SJSA1 (cell line): ENCODE data around the gene SLC12A7. TPM values are rescaled to one million over a fixed set of nuclear protein-coding genes. Genes with fewer than 3 reads are reported as not detected.

Experiments
- DNase-seq, 2 experiments: peaks; one replicate each; pipeline ENCODE4 v3.0.0-alpha.2; 2015 to 2020; ENCODE audit warnings: low spot score in 2 of 2, low read depth in 1 of 2
- H3K27ac ChIP-seq: fragments of 250-450 bp; sonication (Bioruptor Pico); 2 replicates; pipeline ENCODE4 v1.5.1; 2020; ENCODE audit warnings: mild to moderate bottlenecking, moderate library complexity
- H3K27me3 ChIP-seq: fragments of 250-450 bp; sonication (Bioruptor Pico); replicated peaks from 2 replicates; pipeline ENCODE4 v1.5.1; 2020; ENCODE audit warnings: mild to moderate bottlenecking, moderate library complexity
- H3K36me3 ChIP-seq: fragments of 250-450 bp; sonication (Bioruptor Pico); 2 replicates; pipeline ENCODE4 v1.5.1; 2020; ENCODE audit warnings: mild to moderate bottlenecking
- H3K4me1 ChIP-seq: fragments of 250-450 bp; sonication (Bioruptor Pico); replicated peaks from 2 replicates; pipeline ENCODE4 v1.6.1; 2021; ENCODE audit warnings: mild to moderate bottlenecking
- H3K4me3 ChIP-seq: fragments of 250-450 bp; sonication (Bioruptor Pico); 2 replicates; pipeline ENCODE4 v1.5.1; 2020; ENCODE audit warnings: mild to moderate bottlenecking
- H3K9me3 ChIP-seq: fragments of 250-450 bp; sonication (Bioruptor Pico); replicated peaks from 2 replicates; pipeline ENCODE4 v1.5.1; 2020; ENCODE audit warnings: mild to moderate bottlenecking
- total RNA-seq: library from RNA; depleted of rRNA; stranded (reverse); fragments of >200 nt; shearing (Covaris generic); gene quantifications from 2 replicates; pipeline ENCODE4 v1.2.3, GENCODE V29; 2014

The SLC12A7 gene
- total RNA-seq, 1 experiment from 2014 or later, result 11.9 TPM

DNA sequence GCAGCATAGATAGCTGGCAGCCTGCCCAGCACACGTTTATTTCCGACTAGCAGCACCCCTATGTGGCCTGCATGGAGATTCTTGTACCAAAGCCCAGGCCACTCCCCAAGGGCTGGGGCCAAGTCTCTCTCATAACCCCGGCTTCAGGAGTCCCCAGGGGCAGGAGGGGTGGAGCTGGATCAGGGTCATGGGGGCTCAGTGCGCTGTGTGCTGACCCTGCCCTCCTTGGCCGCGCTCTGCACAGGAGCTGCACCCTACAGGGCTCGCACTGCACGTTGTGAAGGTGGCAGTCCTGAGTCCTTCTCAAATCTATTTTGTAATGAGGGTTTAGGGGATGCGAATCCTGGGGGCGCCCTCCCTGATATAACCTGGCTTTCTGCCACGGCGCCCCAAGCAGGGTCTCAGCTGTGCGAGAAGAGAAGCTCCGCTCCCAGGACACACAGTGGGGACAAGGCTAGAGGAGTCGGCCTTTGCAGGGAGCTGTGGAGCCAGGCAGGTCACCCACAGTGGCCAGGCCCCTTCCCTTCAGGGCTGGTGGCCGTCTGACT is 74.7 kb downstream of the SLC12A7 start:
- Histone ChIP-seq H3K4me3 (no peak overlapping the region), H3K27ac (no peak overlapping the region), H3K4me1 (no peaks in the 10 kb centered on the region), H3K36me3 (no peaks in the 10 kb centered on the region), H3K9me3 (peaks cover 29% of the 10 kb centered on the region), H3K27me3 (peaks cover 18% of the 10 kb centered on the region)
- no peak for DNase-seq

DNA sequence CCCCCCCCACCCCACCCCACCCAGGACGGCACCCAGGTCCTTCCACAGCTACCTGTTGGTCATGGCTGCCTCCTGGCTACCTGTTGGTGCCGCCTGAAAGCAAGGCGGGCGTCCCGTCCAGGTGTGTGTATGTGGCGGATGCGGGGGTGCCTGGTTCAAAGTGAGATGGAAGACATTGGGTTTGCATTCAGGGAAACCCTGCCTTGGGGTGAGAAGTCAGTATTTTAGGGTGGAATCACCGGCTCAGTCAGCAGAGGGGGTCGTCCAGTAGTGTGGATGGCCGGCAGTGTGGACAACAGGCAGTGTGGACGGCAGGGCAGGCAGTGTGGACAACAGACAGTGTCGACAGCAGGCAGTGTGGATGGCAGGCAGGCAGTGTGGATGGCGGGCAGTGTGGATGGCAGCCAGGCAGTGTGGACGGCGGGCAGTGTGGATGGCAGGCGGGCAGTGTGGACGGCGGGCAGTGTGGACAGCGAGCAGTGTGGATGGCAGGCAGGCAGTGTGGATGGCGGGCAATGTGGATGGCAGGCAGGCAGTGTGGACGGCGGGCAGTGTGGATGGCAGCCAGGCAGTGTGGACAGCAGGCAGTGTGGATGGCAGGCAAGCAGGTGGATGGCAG is 75.2 kb downstream of the SLC12A7 start:
- Histone ChIP-seq H3K4me3 (no peak overlapping the region), H3K4me1 (no peaks in the 10 kb centered on the region), H3K9me3 (peaks cover 25% of the 10 kb centered on the region), H3K27ac (no peak overlapping the region), H3K36me3 (no peaks in the 10 kb centered on the region), H3K27me3 (peaks cover 22% of the 10 kb centered on the region)
- DNase-seq, result no peak

DNA sequence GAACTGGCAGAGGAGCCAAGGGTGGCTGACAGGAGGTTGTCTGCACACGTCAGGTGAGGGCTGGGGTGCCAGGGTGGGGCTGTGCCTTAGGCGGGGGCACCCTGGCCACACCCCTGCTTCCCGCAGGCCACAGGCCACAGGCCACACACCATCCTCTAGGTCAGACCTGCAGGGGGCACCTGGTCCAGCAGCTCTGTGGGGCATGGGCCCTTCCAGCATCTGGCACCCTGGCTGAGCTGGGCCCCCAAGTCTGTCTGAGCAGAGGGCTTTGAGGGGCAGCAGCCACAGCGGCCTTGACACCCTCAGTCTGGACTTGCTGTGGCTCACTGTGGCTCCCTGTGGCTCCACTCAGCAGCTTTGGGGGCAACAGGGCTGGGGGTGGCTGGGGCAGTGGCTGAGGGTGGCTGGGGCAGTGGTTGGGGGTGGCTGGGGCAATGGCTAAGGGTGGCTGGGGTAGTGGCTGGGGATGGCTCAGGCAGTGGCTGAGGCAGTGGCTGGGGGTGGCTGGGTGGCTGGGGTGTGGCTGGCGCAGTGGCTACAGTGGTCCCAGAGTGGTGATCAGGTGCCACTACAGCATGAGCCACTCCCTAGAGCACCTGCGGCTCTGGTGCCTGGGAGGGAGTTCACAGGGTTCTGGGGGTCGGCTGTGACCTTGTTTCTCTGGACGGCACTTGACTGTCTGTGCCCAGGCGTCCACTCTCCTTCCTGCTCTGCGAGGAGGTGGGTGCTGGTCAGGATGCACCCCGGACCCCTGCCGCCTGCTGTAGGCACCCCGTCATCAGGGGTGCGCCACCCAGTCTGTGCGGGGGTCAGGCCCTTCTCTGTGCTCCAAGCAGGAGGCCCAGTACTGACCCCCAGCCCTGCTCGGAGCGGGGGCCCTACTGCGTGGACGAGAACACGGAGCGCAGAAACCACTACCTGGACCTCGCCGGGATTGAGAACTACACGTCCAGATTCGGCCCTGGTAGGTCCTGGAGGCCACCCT is 76.2 kb downstream of the SLC12A7 start:
- Histone ChIP-seq H3K36me3 (no peaks in the 10 kb centered on the region), H3K9me3 (peaks cover 17% of the 10 kb centered on the region), H3K27ac (no peak overlapping the region), H3K4me1 (no peaks in the 10 kb centered on the region), H3K27me3 (peaks cover 24% of the 10 kb centered on the region), H3K4me3 (no peak overlapping the region)
- no peak for DNase-seq

DNA sequence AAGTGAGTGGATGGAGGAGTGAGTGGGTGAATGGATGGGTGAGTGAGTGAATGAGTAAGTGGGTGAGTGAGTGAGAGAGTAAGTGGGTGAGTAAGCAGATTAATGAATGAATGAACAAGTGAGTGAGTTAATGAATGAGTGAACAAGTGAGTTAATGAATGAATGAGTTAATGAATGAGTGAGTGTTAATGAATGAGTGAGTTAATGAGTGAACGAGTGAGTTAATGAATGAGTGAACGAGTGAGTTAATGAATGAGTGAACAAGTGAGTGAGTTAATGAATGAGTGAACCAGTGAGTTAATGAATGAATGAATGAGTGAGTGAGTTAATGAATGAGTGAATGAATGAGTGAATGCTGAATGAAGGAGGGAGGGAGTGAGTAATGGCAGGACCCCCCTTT is 76.9 kb downstream of the SLC12A7 start:
- no peak for DNase-seq
- peaks cover 24% of the 10 kb centered on the region for H3K27me3 ChIP-seq
- no peak overlapping the region for H3K27ac ChIP-seq
- no peaks in the 10 kb centered on the region for H3K4me1 ChIP-seq
- H3K36me3 ChIP-seq, result no peaks in the 10 kb centered on the region
- H3K4me3 ChIP-seq, result no peak overlapping the region
- peaks cover 14% of the 10 kb centered on the region; the same call in 1 of the 2 replicates for H3K9me3 ChIP-seq

DNA sequence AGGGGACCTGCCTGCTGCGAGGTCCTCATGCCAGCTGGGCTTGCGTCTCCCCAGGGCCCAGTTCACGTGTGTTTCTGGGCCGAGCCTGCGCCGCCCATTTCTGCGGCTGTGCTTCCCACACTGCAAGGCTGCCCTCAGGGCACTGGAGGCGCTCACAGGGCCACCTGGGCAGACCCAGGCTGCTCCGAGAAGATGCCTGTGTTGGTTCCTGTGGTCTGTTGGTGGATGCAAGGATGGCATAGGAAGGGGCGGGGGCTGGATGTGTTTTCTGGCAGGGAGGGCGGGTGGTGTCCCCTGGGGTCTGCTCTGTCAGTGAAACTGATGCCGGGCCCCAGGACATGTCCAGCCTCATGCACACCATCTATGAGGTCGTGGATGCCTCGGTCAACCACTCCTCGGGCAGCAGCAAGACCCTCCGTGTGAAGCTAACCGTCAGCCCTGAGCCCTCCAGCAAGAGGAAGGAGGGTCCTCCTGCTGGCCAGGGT is 77.4 kb downstream of the SLC12A7 start:
- Histone ChIP-seq H3K4me3 (no peak overlapping the region), H3K27me3 (peaks cover 24% of the 10 kb centered on the region), H3K4me1 (no peaks in the 10 kb centered on the region), H3K9me3 (peaks cover 14% of the 10 kb centered on the region; the same call in 1 of the 2 replicates), H3K27ac (no peak overlapping the region), H3K36me3 (no peaks in the 10 kb centered on the region)
- no peak for DNase-seq

DNA sequence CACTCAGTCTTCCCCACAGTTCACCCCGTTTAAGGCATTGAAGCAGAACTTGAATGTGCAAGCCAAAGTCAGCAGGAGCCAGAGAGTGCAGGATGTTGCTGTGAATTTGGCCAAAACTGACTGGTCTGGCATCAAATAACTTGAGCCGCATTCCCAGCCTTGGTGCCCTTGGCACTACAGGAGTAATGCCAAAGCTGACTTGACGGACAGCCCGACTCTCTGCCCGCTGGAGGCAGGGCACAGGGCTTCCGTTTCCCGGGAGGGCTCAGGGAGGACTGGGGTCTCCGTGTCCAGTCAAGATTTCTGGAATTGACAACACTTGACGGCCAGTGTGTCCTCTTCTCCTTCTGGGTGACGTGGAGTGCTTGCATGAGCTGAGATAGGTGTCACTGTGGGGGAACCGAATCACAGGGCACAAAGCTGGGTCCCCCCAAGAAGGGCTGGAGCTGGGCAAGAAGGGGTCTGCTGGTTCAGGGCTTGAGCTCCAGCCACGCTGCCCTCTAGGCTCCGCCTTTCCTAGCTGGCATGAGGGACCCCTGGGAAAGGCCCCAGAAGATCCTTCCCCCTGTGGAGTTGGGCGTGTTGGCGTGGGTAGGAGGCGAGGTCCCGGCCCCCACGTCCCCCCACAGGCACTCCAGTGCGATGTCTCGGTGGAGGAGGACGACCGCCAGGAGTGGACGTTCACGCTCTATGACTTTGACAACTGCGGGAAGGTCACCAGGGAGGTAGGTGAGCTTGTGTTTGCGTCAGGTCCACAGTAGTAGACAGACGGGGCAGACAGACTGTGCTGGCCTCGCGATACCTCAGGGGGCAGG is 78.0 kb downstream of the SLC12A7 start:
- H3K4me1 ChIP-seq, result no peaks in the 10 kb centered on the region
- DNase-seq, result no peak
- no peak overlapping the region for H3K4me3 ChIP-seq
- H3K9me3 ChIP-seq, result peaks cover 9% of the 10 kb centered on the region; the same call in 1 of the 2 replicates
- no peaks in the 10 kb centered on the region for H3K36me3 ChIP-seq
- H3K27ac ChIP-seq, result no peak overlapping the region
- peaks cover 24% of the 10 kb centered on the region for H3K27me3 ChIP-seq

DNA sequence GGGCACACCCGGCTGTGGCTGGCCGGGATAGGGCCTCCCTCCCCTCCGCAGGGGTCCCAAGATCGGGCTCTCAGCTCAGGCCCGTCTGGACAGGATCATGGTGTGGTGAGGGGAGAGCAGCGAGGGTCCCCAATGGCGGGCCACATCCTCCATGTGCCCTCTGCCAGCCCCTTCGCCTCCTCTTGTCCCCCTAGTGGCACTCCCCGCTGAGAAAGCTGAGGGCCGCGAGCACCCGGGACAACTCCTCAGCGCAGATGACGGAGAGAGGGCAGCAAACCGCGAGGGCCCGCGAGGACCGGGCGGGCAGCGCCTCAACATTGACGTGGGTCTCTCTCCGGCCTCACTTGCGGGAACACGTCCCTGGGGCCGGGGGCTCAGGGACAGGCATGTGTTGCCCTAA is 78.7 kb downstream of the SLC12A7 start:
- H3K4me3 ChIP-seq, result no peak overlapping the region
- H3K27me3 ChIP-seq, result peaks cover 25% of the 10 kb centered on the region
- no peak for DNase-seq
- no peaks in the 10 kb centered on the region for H3K4me1 ChIP-seq
- no peak overlapping the region for H3K27ac ChIP-seq
- peaks cover 4% of the 10 kb centered on the region; the same call in 1 of the 2 replicates for H3K9me3 ChIP-seq
- no peaks in the 10 kb centered on the region for H3K36me3 ChIP-seq

DNA sequence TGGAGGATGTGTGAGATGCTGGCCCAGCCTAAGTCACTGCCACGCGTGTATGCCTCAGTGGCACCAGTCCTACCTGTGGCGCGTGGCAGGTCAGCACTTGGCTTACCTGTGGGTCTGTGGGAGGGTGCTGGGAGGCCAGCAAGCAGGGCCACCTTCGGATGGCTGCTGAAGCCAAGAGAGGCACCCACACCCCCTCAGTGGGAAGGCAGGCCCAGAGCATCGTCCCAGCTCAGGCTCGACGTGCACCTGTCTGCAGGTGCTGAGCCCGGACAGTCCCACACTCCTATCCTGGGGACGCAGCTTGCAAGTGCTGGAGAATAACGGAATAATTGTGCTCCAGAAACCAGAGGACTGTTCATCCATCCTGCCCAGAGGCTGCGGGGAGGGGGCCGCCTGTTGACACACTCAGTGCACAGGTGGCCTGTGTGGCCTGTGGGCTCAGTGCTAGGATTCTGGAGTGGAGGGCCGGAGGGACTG is 79.3 kb downstream of the SLC12A7 start:
- H3K27me3 ChIP-seq, result peaks cover 30% of the 10 kb centered on the region
- no peaks in the 10 kb centered on the region for H3K36me3 ChIP-seq
- H3K27ac ChIP-seq, result no peak overlapping the region
- no peak overlapping the region for H3K4me3 ChIP-seq
- H3K4me1 ChIP-seq, result no peaks in the 10 kb centered on the region
- peaks cover 5% of the 10 kb centered on the region for H3K9me3 ChIP-seq
- no peak for DNase-seq

DNA sequence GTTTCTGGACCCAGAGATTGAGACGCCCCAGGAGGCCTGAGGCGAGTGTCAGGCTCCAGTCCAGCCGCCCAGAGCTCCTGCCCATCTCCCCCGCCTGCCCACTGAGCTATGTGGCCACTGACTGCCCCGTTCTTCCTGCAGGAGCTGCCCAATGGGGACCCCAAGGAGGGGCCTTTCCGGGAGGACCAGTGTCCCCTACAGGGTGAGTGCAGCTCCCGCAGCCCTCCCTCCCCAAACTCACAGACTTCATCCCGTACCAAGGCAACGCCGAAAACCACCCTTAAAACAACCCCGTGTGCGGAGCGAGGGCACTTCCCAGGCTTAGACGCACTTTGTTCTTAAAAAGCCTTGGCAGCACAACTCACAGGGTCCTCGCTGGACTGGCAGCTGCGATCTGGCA is 79.9 kb downstream of the SLC12A7 start:
- H3K4me1 ChIP-seq, result no peaks in the 10 kb centered on the region
- DNase-seq, result no peak
- H3K36me3 ChIP-seq, result no peaks in the 10 kb centered on the region
- H3K4me3 ChIP-seq, result no peak overlapping the region
- H3K27me3 ChIP-seq, result peaks cover 30% of the 10 kb centered on the region
- peaks cover 11% of the 10 kb centered on the region for H3K9me3 ChIP-seq
- no peak overlapping the region for H3K27ac ChIP-seq

DNA sequence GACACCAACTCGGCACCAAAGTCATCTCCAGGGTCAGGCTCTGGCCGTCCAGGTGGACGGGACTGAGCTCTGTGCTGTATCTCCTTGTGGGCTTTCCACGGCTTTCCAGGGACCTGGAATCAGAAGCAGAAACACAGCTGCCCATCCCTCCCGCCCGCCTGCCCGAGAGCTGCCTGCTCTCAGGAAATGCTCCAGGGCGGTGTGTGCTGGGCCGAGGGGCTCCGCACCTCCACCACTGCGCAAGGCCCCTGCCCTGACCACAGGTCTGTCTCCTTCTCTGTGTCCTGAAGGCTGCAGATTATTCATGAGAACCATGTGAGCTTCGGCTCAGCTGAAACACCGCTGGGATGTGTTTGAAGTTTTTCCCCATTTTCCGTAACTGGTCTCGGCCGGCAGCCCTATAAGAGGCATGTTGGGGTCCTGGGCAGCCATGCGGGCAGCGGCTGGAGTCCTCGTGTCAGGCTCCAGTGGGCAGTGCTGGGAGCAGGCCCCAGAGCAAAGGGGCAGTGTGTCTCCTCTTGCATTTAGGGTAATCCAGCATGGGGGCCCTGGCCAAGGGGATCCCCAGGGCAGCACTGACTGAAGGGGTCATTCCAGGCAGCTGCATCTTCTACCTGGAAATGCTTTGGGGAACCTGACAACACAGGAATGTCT is 80.4 kb downstream of the SLC12A7 start:
- Histone ChIP-seq H3K27ac (no peak overlapping the region), H3K27me3 (peaks cover 30% of the 10 kb centered on the region), H3K36me3 (no peaks in the 10 kb centered on the region), H3K9me3 (peaks cover 16% of the 10 kb centered on the region), H3K4me1 (no peaks in the 10 kb centered on the region), H3K4me3 (no peak overlapping the region)
- no peak for DNase-seq

DNA sequence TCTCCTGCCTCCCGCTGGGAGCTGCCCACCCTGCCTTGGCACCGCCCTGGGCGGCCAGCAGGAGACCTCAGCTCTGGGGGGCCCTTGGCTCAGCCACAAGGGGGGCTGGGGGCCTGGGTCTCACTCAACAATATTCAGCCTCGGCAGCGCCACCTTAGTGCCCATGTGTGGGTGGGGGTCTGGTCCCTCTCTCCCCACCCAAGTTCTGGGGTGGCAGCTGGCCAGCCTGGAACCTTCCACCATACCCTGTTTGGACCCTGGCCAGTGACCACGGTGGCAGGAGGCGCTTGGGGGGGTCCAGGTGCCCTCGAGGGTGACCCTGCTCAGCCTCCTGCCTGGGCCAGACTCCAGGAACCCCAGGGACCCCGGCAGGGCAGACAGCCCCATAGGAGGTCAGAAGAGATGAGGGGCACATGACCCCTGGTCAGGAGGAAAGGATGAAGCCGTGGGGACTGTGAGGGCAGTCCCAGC is 81.0 kb downstream of the SLC12A7 start:
- no peaks in the 10 kb centered on the region for H3K4me1 ChIP-seq
- DNase-seq, result no peak
- no peaks in the 10 kb centered on the region for H3K36me3 ChIP-seq
- H3K4me3 ChIP-seq, result no peak overlapping the region
- no peak overlapping the region for H3K27ac ChIP-seq
- peaks cover 30% of the 10 kb centered on the region for H3K27me3 ChIP-seq
- H3K9me3 ChIP-seq, result peaks cover 17% of the 10 kb centered on the region

DNA sequence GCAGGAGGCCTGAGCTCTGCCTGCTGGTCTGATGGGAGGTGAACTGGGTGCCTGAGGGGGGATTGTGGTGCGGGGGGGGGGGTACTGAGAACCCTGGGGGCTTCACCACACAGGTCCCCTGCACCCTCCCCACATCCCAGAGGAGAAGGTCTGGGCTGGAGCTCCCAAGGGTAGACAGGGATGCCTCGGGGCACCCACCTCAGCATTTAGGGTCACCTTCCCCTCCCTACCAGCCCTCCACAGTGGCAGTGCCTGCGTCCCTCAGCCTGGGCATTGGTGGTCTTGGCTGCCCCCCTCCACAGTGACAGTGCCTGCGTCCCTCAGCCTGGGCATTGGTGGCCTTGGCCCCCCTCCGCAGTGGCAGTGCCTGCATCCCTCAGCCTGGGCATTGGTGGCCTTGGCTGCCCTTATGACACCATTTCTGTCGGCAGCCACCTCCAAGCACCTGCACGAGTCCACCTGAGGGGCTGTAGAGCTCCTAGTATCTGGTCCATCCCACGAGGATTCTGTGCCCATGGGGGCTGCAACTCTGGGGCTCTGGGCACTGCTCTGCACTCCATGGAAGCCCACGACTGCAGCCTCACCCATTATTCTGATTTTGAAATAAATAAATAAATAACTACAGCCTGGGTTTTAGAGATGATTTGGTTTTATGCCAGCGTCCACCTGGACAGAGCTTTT is 81.8 kb downstream of the SLC12A7 start:
- Histone ChIP-seq H3K9me3 (peaks cover 17% of the 10 kb centered on the region), H3K4me3 (no peak overlapping the region), H3K36me3 (no peaks in the 10 kb centered on the region), H3K27me3 (peaks cover 30% of the 10 kb centered on the region), H3K4me1 (no peaks in the 10 kb centered on the region), H3K27ac (no peak overlapping the region)
- no peak for DNase-seq
